SH-SY5Y (cell line): ENCODE data around the gene ARHGDIB.

ENCODE experiments used
- GATA2 ChIP-seq: IDR thresholded peaks from 2 replicates; pipeline ENCODE4 v1.6.1; 2011; ENCODE audit warnings: mild to moderate bottlenecking, low read depth, low read length
- GATA3 ChIP-seq: IDR thresholded peaks from 2 replicates; pipeline ENCODE4 v1.6.1; 2011; ENCODE audit warnings: low read depth, mild to moderate bottlenecking, low read length, moderate library complexity

GRCh38 chr12:15000575-15000974 is 39.2 kb upstream of the ARHGDIB start:
- TF ChIP-seq GATA2: no peak
- no peak for TF ChIP-seq GATA3
